K562 (cell line): ENCODE results near the gene ATIC. TPM values are rescaled to one million over a fixed set of nuclear protein-coding genes. Genes with fewer than 3 reads are reported as not detected.

Source experiments
- PRPF4 ChIP-seq: fragments of 200-400 bp; formaldehyde crosslinking; IDR thresholded peaks from one replicate; pipeline ENCODE4 v1.6.1; 2017; ENCODE audit warnings: low read length, low read depth, mild to moderate bottlenecking; ENCODE audit not compliant: insufficient read depth, poor library complexity, severe bottlenecking
- ZNF436 ChIP-seq: fragments of 250-450, 450-650 bp; sonication (Bioruptor Pico); formaldehyde crosslinking; IDR thresholded peaks from 2 replicates; pipeline ENCODE4 v1.7.0; 2020; ENCODE audit warnings: mild to moderate bottlenecking
- polyA plus RNA-seq, 8 experiments: library from polyadenylated mRNA; depleted of rRNA in 4 of 8; stranded (reverse) in 5 of 8; unstranded in 3 of 8; fragments of >200 nt; fragmentation: Nextera tagmentation in 2 of 8; fragmentation: Illumina TruSeq in 1 of 8; extraction: Ambion mirVana in 2 of 8; extraction: Trizol in 1 of 8; gene quantifications; 2 replicates each; pipeline versions ENCODE4 v1.2.1 to v1.2.3, GENCODE V29; 2011 to 2014; ENCODE audit warnings: inconsistent platforms in 1 of 8, missing spikeins in 1 of 8
- total RNA-seq, 7 experiments: library from RNA; depleted of rRNA in 6 of 7; stranded (reverse); fragments of >200 nt in 6 of 7; fragmentation: Illumina TruSeq in 2 of 7; extraction: Trizol in 2 of 7; gene quantifications; 2 replicates each; pipeline versions ENCODE4 v1.2.1 to v1.2.3, GENCODE V29; 2011 to 2021; ENCODE audit warnings: low replicate concordance in 1 of 7
- TF ChIP-seq, protein P1 (sequence below), 2 experiments: fragments of 450-650 bp; IDR thresholded peaks; 2 replicates each; pipeline ENCODE4 v1.6.1; 2016; ENCODE audit warnings: mild to moderate bottlenecking in 2 of 2, borderline replicate concordance in 1 of 2, low read depth in 1 of 2, moderate library complexity in 1 of 2
- TF ChIP-seq, protein P2 (sequence below): sonication (generic); formaldehyde crosslinking; IDR thresholded peaks from 2 replicates; pipeline ENCODE4 v1.8.0; 2022; ENCODE audit warnings: mild to moderate bottlenecking, missing genetic modification reagents, borderline replicate concordance

ATIC gene
- total and polyA plus RNA-seq, 9 of the 15 experiments (the other 6 are each of a cell fraction or from before 2014, with no cell fraction given): 45.6 to 480 (median 212) TPM

DNA sequence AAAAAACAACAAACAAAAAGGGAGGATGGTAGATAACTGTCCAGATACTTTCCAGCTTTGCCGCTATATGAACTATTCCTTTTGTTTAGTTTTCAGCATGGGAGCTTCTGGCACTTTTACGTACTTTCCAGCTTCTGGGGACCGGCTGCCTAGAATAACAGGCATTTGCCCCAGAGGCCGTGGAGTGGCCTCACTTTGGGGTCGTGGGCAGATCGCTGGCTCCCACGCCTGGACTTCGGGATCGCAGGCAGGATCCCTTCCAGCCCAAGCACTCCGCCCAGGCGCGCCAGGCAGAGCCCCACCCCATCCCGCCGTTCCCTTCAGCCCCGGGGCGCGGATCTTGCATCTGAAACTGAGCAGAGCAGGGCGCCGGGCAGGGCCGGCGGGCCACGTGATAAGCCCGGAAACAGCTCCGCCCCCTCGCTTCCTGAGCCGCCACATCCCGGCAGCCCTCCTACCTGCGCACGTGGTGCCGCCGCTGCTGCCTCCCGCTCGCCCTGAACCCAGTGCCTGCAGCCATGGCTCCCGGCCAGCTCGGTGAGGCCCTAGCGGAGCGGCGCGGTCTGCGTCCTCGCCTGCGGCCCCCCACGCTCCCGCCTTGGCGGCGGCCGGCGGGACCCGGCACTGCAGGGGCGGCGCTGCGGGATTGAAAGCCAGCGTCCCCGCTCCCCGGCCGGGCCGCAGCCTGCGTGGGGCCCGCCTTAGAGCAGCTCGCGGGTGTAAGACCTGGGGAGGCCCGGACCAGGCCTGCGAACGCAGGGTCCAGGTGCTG is at the start of gene ATIC (continued):
- TF ChIP-seq, protein P1, sequence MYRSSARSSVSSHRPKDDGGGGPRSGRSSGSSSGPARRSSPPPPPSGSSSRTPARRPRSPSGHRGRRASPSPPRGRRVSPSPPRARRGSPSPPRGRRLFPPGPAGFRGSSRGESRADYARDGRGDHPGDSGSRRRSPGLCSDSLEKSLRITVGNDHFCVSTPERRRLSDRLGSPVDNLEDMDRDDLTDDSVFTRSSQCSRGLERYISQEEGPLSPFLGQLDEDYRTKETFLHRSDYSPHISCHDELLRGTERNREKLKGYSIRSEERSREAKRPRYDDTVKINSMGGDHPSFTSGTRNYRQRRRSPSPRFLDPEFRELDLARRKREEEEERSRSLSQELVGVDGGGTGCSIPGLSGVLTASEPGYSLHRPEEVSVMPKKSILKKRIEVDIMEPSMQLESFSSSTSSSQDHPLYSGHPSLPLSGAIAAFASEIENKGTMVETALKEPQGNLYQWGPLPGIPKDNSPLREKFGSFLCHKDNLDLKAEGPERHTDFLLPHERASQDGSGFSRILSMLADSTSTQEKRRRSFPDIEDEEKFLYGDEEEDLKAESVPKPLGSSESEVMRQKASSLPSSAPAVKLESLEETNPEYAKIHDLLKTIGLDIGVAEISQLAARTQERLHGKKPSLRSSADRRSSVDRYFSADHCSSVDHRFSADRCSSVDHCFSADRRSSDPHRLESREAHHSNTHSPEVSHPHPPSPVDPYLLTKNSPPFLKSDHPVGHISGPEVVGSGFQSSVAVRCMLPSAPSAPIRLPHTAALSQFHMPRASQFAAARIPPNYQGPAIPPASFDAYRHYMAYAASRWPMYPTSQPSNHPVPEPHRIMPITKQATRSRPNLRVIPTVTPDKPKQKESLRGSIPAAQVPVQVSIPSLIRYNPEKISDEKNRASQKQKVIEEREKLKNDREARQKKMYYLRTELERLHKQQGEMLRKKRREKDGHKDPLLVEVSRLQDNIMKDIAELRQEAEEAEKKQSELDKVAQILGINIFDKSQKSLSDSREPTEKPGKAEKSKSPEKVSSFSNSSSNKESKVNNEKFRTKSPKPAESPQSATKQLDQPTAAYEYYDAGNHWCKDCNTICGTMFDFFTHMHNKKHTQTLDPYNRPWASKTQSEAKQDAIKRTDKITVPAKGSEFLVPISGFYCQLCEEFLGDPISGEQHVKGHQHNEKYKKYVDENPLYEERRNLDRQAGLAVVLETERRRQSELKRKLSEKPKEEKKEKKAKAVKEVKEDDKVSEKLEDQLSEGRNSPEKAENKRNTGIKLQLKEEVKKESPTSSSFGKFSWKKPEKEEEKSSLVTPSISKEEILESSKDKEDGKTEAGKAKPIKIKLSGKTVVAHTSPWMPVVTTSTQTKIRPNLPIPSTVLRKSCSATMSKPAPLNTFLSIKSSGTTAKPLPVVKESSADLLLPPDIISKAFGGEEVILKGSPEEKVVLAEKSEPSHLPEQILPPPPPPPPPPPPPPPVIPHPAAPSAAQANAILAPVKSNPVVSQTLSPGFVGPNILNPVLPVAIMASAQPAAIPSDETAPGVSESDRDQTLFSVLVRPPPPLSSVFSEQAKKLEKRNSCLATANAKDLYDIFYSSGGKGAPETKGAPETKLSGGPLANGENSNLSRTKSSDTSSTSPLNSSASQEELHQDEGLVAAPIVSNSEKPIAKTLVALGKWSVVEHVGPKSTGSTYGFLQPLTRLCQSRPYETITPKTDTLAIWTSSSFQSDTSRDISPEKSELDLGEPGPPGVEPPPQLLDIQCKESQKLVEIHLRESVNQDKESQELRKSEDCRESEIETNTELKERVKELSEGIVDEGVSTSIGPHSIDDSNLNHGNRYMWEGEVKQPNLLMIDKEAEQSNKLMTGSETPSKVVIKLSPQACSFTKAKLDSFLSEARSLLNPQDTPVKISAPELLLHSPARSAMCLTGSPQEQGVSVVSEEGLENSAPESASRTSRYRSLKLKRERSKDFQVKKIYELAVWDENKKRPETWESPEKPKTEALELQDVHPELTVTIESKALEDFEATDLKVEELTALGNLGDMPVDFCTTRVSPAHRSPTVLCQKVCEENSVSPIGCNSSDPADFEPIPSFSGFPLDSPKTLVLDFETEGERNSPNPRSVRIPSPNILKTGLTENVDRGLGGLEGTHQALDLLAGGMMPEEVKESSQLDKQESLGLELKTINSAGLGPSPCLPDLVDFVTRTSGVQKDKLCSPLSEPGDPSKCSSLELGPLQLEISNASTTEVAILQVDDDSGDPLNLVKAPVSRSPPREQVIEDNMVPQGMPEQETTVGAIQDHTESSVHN (IDR thresholded peaks at IDR 0.05; ENCODE audit: borderline replicate concordance in 1 of 2, low read depth in 1 of 2): no peak
- TF ChIP-seq, protein P2, sequence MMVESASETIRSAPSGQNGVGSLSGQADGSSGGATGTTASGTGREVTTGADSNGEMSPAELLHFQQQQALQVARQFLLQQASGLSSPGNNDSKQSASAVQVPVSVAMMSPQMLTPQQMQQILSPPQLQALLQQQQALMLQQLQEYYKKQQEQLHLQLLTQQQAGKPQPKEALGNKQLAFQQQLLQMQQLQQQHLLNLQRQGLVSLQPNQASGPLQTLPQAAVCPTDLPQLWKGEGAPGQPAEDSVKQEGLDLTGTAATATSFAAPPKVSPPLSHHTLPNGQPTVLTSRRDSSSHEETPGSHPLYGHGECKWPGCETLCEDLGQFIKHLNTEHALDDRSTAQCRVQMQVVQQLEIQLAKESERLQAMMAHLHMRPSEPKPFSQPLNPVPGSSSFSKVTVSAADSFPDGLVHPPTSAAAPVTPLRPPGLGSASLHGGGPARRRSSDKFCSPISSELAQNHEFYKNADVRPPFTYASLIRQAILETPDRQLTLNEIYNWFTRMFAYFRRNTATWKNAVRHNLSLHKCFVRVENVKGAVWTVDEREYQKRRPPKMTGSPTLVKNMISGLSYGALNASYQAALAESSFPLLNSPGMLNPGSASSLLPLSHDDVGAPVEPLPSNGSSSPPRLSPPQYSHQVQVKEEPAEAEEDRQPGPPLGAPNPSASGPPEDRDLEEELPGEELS (CRISPR knock-in tag): no peak
- TF ChIP-seq PRPF4 (no peak), ZNF436 (CRISPR knock-in tag) (no peak)
